Neural cell (in vitro differentiated cells): ENCODE measurements around the gene DDX31.

Source experiments
- EP300 ChIP-seq: fragments of 450-650 bp; conservative IDR thresholded peaks from 2 replicates; pipeline ENCODE4 v1.6.1; 2014; ENCODE audit warnings: antibody characterized with exemption, mild to moderate bottlenecking, moderate library complexity; ENCODE audit not compliant: poor library complexity, severe bottlenecking
- EZH2 ChIP-seq: fragments of 200-600, 300-800 bp; shearing (Covaris generic), sonication (generic); IDR thresholded peaks from 2 replicates; pipeline ENCODE4 v1.6.1; 2014; ENCODE audit warnings: antibody characterized with exemption, low read length, borderline replicate concordance, mild to moderate bottlenecking; ENCODE audit not compliant: insufficient read depth, poor library complexity, severe bottlenecking
- REST ChIP-seq: IDR thresholded peaks from 2 replicates; pipeline ENCODE4 v1.6.1; 2012; ENCODE audit warnings: borderline replicate concordance
- TF ChIP-seq, protein P1 (sequence below): fragments of 450-650 bp; IDR thresholded peaks from 2 replicates; pipeline ENCODE4 v1.5.1; 2014; ENCODE audit warnings: antibody characterized with exemption, mild to moderate bottlenecking, moderate library complexity; ENCODE audit not compliant: poor library complexity, severe bottlenecking

GRCh38 chr9:132708769-132709430 lies 39.1 kb upstream of the DDX31 start:
- TF ChIP-seq, protein P1, sequence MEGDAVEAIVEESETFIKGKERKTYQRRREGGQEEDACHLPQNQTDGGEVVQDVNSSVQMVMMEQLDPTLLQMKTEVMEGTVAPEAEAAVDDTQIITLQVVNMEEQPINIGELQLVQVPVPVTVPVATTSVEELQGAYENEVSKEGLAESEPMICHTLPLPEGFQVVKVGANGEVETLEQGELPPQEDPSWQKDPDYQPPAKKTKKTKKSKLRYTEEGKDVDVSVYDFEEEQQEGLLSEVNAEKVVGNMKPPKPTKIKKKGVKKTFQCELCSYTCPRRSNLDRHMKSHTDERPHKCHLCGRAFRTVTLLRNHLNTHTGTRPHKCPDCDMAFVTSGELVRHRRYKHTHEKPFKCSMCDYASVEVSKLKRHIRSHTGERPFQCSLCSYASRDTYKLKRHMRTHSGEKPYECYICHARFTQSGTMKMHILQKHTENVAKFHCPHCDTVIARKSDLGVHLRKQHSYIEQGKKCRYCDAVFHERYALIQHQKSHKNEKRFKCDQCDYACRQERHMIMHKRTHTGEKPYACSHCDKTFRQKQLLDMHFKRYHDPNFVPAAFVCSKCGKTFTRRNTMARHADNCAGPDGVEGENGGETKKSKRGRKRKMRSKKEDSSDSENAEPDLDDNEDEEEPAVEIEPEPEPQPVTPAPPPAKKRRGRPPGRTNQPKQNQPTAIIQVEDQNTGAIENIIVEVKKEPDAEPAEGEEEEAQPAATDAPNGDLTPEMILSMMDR: no peak
- TF ChIP-seq REST (no peak), EP300 (no peak), EZH2 (no peak)
